Tibial artery (tissue), 4 donors: ENCODE measurements around the gene SPIB.

Experiments used
- DNase-seq, 2 donors: peaks; one replicate each; pipeline ENCODE4 v3.0.0-alpha.2; 2019
- H3K27ac ChIP-seq, 2 donors: fragments of 200-600 bp; sonication (generic) in 1 of 2; 1 replicate in 1 of 2; 2 replicates in 1 of 2; pipeline ENCODE4 v1.5.1; 2018 to 2019; ENCODE audit warnings: mild to moderate bottlenecking in 1 of 2
- H3K27me3 ChIP-seq, 2 donors: fragments of 200-600 bp; sonication (generic) in 1 of 2; one replicate each; pipeline versions ENCODE4 v1.5.1 to v1.6.0; 2016 to 2019
- H3K36me3 ChIP-seq, 3 donors: fragments of 200-600 bp; sonication (generic) in 2 of 3; one replicate each; pipeline ENCODE4 v1.5.1; 2016 to 2019; ENCODE audit warnings: mild to moderate bottlenecking in 2 of 3
- H3K4me1 ChIP-seq, 4 donors: fragments of 200-600 bp; sonication (generic) in 2 of 4; 1 replicate in 3 of 4; 2 replicates in 1 of 4; pipeline ENCODE4 v1.5.1; 2016 to 2019
- H3K4me3 ChIP-seq, 2 donors: fragments of 200-600 bp; sonication (generic) in 1 of 2; 1 replicate in 1 of 2; 2 replicates in 1 of 2; pipeline ENCODE4 v1.5.1; 2018 to 2019; ENCODE audit warnings: mild to moderate bottlenecking in 2 of 2
- H3K9me3 ChIP-seq, 3 donors: fragments of 200-600 bp; sonication (generic) in 1 of 3; one replicate each; pipeline ENCODE4 v1.5.1; 2016 to 2019
- CTCF ChIP-seq, 2 experiments: fragments of 200-600 bp in 1 of 2; fragments of 450-650 bp in 1 of 2; IDR thresholded peaks; one replicate each; pipeline ENCODE4 v1.5.1; 2017 to 2019; ENCODE audit warnings: antibody characterized with exemption in 2 of 2, mild to moderate bottlenecking in 1 of 2, moderate library complexity in 1 of 2
- intact Hi-C: fragments of 100-400 bp; cut with DNase I; formaldehyde crosslinking; loops from one replicate; pipeline ENCODE4 v1.15.0; 2023; ENCODE audit warnings: low total_unique reads

SPIB gene

GRCh38 chr19:50423279-50424113 is 4.8 kb downstream of the SPIB start:
- no peak for TF ChIP-seq CTCF (IDR thresholded peaks at IDR 0.05)
- no peaks in the 10 kb centered on the region for H3K36me3 ChIP-seq
- no peak overlapping the region for H3K27ac ChIP-seq
- H3K4me3 ChIP-seq = no peak overlapping the region
- H3K4me1 ChIP-seq = peaks cover 0 to 12% (median 8%) of the 10 kb centered on the region in 4 donors
- DNase-seq = no peak
- intact Hi-C loops = no loop called here
- no peaks in the 10 kb centered on the region for H3K9me3 ChIP-seq
- peaks cover 0 to 67% of the 10 kb centered on the region in 2 donors for H3K27me3 ChIP-seq

- intact Hi-C loops = no loop called here
- H3K27me3 ChIP-seq = peaks cover 0 to 66% of the 10 kb centered on the region in 2 donors
- no peaks in the 10 kb centered on the region for H3K36me3 ChIP-seq
Measured at GRCh38 chr19:50425581-50425980, 6.8 kb downstream of the SPIB start.

GRCh38 chr19:50427318-50427925 is 8.7 kb downstream of the SPIB start:
- Histone ChIP-seq H3K4me1 (peaks cover 5 to 19% (median 16%) of the 10 kb centered on the region in 4 donors), H3K27ac (no peak overlapping the region)

More at GRCh38 chr19:50425581-50425980, 6.8 kb downstream of the SPIB start:
- TF ChIP-seq CTCF (IDR thresholded peaks at IDR 0.05) = no peak
- H3K4me1 ChIP-seq = peaks cover 0 to 6% (median 3%) of the 10 kb centered on the region in 4 donors
- DNase-seq = no peak
- H3K9me3 ChIP-seq = no peaks in the 10 kb centered on the region
- no peak overlapping the region for H3K4me3 ChIP-seq
- H3K27ac ChIP-seq = no peak overlapping the region

GRCh38 chr19:50427997-50428425 is 9.3 kb downstream of the SPIB start:
- intact Hi-C loops = no loop called here
- no peak for TF ChIP-seq CTCF (IDR thresholded peaks at IDR 0.05)
- H3K4me3 ChIP-seq = peak overlapping the region in 1 of 2 donors; percentile 13
- no peak overlapping the region for H3K27ac ChIP-seq
- peaks cover 5 to 65% of the 10 kb centered on the region in 2 donors for H3K27me3 ChIP-seq
- no peaks in the 10 kb centered on the region for H3K36me3 ChIP-seq
- H3K9me3 ChIP-seq = no peaks in the 10 kb centered on the region
- peaks cover 5 to 22% (median 18%) of the 10 kb centered on the region in 4 donors for H3K4me1 ChIP-seq
- DNase-seq = peak; percentile 83 to 90

More at GRCh38 chr19:50427318-50427925, 8.7 kb downstream of the SPIB start:
- peak overlapping the region in 1 of 2 donors; percentile 13 for H3K4me3 ChIP-seq
- no peak for DNase-seq
- H3K9me3 ChIP-seq = no peaks in the 10 kb centered on the region
- intact Hi-C loops = no loop called here
- H3K36me3 ChIP-seq = no peaks in the 10 kb centered on the region
- no peak for TF ChIP-seq CTCF (IDR thresholded peaks at IDR 0.05)
- peaks cover 5 to 65% of the 10 kb centered on the region in 2 donors for H3K27me3 ChIP-seq

GRCh38 chr19:50428772-50429463 is 10.2 kb downstream of the SPIB start:
- DNase-seq = no peak
- Histone ChIP-seq H3K9me3 (no peaks in the 10 kb centered on the region), H3K4me1 (peaks cover 5 to 22% (median 18%) of the 10 kb centered on the region in 4 donors), H3K27ac (no peak overlapping the region), H3K27me3 (peaks cover 5 to 66% of the 10 kb centered on the region in 2 donors), H3K36me3 (no peaks in the 10 kb centered on the region), H3K4me3 (no peak overlapping the region)
- no peak for TF ChIP-seq CTCF (IDR thresholded peaks at IDR 0.05)
- intact Hi-C loops = no loop called here
